ENCODE results near the gene DOP1B. TPM values are rescaled to one million over a fixed set of nuclear protein-coding genes. Genes with fewer than 3 reads are reported as not detected.
"Not testable (repeated sequence)": the region's sequence is repeated elsewhere in the genome, so short reads cannot be mapped to it uniquely, and the experiment has no call there.

The DOP1B gene, protein sequence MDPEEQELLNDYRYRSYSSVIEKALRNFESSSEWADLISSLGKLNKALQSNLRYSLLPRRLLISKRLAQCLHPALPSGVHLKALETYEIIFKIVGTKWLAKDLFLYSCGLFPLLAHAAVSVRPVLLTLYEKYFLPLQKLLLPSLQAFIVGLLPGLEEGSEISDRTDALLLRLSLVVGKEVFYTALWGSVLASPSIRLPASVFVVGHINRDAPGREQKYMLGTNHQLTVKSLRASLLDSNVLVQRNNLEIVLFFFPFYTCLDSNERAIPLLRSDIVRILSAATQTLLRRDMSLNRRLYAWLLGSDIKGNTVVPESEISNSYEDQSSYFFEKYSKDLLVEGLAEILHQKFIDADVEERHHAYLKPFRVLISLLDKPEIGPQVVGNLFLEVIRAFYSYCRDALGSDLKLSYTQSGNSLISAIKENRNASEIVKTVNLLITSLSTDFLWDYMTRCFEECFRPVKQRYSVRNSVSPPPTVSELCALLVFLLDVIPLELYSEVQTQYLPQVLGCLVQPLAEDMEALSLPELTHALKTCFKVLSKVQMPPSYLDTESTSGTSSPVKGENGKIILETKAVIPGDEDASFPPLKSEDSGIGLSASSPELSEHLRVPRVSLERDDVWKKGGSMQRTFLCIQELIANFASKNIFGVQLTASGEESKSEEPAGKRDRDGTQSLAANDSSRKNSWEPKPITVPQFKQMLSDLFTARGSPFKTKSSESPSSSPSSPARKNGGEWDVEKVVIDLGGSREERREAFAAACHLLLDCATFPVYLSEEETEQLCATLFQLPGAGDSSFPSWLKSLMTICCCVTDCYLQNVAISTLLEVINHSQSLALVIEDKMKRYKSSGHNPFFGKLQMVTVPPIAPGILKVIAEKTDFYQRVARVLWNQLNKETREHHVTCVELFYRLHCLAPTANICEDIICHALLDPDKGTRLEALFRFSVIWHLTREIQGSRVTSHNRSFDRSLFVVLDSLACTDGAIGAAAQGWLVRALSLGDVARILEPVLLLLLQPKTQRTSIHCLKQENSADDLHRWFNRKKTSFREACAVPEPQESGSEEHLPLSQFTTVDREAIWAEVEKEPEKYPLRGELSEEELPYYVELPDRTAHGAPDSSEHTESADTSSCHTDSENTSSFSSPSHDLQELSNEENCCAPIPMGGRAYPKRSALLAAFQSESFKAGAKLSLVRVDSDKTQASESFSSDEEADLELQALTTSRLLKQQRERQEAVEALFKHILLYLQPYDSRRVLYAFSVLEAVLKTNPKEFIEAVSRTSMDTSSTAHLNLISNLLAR (N-terminal part only)
- total RNA-seq (2014; rRNA removed; shearing (Covaris generic)), result 6.7 and 7.4 TPM in 2 replicates
- polyA plus RNA-seq (2014; cell fraction: nucleus; rRNA removed), result 2.5 and 2.7 TPM in 2 replicates

DNA sequence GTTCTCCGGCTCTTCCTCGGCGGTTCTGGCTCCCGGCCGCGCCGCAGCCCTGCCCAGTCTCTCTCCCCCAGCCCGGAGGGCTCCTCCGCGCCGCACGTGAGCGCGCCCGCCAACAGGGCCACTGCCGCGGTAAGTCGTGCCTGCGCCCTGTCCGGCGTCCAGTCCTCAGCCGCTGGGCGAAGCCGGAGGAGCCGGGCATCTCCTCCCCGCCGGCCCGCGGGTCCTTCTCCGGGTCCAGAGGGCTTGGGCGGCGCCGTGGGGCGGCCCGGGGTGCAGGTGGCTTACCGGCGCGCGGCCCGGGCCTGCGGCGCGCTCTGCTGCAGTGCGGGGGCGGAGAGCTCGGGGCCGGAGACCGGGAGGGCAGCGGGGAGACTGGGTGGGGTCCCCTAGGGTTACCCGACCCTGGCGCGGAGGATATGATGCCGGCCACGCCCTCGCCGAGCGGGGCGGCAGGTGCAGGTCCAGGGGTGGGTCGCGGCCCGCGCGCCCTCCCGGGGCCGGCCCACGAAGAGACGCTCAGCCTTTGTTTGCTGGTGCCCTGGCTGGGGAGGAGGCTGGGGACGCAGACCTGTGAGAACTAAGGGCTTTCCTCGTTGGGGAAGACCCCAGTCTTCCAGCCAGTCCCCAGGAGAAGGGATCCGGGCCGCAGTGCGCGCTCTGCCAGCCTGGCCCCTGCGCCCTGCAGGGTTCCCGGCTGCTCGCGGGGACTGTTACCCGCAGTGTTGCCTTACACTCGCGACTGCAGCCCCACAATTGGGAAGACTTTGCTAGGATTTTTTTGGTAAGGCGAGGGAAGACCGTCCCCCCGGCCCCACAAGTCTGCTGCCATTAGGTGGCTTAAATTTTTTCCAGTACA, at the start of gene DOP1B:
Gene DOP1B, plus strand, starts transcription at position 10 of the 856 bp plus-strand sequence. CDS start 7,910 bp downstream, outside the sequence.
- no peak for DNase-seq (ENCODE audit: extremely low read depth, low read depth)

GRCh38 chr21:36109868-36110267, 46.8 kb upstream of the DOP1B start:
- DNase-seq (ENCODE audit: extremely low read depth, low read depth), result no peak

DNA sequence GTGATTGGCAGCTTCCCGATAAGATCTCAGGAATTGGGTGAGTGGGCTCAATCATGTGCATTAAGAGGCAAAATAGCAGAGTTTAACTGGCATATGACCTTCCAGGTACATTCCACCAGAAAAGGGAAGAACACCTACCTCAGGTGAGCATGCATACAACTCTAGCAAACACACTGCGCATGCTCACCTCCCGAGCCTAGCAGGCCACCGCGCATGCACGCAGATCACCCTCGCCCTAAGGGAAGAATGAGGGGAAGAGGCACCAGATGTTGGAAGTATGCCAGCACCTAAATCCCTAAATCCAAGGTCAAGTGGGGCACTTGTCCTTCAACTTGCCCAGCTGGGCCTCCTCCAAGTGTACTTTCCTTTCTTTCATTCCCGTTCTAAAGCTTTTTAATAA, 45.4 kb upstream of the DOP1B start:
- no peak for DNase-seq (ENCODE audit: extremely low read depth, low read depth)

DNA sequence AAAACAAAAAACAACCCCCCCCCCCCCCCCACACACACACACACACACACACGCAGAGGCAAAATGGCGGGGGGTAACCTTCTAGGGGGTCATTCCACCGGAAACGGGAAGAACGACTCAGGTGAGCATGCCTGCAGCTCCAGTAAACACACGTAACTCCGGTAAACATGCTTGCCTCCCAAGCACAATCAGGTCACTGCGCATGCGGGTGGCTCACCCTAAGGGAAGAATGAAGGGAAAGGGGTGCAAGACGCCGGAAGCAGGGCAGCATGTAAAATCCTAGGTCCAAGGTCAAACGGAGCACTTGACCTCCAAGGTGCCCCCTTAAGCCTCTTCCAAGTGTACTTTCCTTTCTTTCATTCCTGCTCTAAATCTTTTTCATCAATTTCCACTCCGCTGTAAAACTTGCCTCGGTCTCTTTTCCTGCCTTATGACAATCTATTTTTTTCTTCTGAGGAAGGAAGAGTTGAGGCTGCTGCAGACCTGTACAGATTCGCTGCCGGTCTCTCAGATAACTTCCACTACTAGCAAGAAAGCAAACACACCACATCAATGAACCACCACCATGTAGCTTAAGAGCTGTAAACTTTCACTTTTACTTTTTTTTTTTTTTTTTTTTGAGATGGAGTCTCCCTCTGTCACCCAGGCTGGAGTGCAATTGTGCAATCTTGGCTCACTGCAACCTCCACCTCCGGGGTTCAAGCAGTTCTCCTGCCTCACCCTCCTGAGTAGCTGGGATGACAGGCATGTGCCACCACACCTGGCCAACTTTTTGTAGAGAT, 42.8 kb upstream of the DOP1B start:
- DNase-seq (ENCODE audit: extremely low read depth, low read depth), result no peak

DNA sequence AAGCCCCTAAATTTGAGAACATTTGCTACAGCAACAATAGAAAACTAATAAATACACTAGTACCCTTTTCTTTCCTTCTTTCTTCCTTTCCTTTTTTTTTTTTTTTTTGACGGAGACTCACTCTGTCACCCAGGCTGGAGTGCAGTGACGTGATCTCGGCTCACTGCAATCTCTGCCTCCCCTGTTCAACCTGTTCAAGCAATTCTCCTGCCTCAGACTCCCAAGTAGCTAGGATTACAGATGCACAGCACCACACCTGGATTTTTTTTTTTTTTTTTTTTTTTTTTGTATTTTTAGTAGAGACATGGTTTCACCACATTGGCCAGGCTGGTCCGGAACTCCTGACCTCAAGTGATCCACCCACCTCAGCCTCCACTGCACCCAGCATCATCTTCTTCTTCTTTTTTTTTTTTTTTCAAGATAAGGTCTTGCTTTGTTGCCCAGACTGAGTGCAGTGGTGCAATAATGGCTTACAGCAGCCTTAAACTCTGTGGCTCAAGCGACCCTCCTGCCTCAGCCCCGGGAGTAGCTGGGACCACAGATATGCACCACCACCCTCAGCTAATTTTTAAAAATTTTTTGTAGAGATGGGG, 41.4 kb upstream of the DOP1B start:
- no peak for DNase-seq (ENCODE audit: extremely low read depth, low read depth)

DNA sequence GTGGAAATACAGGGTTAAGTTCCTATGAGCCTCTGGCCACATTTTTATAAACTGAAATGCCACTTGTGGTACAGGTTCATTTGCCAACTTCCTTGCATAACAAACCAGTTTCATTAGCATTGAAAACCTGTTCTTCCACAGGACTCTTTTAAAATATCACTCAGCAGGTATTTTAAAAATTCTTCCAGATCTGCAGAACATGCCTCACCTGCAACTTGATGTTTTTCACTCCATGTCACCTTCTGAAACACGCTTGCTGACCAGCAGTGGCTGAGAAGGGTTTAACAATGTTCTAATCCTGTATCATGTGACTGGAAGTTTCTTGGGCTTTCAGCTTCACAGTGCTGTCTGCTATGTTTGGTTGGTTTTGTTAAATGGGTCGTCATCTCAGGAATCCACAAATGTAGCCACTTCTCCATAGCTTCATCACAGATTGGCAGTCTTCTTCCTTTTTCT, 39.3 kb upstream of the DOP1B start:
- DNase-seq (ENCODE audit: extremely low read depth, low read depth), result no peak

GRCh38 chr21:36120304-36120888, 36.2 kb upstream of the DOP1B start:
- no peak for DNase-seq (ENCODE audit: extremely low read depth, low read depth)

- DNase-seq (ENCODE audit: extremely low read depth, low read depth), result no peak
These were observed 33.6 kb upstream of the DOP1B start for GRCh38 chr21:36122977-36123376.

DNA sequence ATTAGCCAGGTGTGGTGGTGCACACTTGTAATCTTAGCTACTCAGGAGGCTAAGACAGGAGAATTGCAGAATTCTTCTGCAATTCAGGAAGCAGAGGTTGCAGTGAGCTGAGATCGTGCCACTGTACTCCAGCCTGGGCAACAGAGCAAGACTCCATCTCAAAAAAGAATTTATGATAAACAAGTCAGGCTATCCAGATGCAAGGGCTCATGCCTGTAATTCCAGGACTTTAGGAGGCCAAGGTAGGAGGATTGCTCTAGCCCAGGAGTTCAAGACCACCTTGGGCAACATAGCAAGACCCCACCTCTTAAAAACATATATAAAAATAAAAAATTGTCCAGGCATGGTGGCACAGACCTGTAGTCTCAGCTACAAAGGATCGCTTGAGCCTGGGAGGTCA, 32.2 kb upstream of the DOP1B start:
- no peak for DNase-seq (ENCODE audit: extremely low read depth, low read depth)

- no peak for DNase-seq (ENCODE audit: extremely low read depth, low read depth)
These were observed 31.0 kb upstream of the DOP1B start for GRCh38 chr21:36125512-36126207.

- DNase-seq (ENCODE audit: extremely low read depth, low read depth), result no peak
These were observed 30.4 kb upstream of the DOP1B start for GRCh38 chr21:36126208-36126565.

GRCh38 chr21:36126621-36127110, 30.0 kb upstream of the DOP1B start:
- no peak for DNase-seq (ENCODE audit: extremely low read depth, low read depth)

DNA sequence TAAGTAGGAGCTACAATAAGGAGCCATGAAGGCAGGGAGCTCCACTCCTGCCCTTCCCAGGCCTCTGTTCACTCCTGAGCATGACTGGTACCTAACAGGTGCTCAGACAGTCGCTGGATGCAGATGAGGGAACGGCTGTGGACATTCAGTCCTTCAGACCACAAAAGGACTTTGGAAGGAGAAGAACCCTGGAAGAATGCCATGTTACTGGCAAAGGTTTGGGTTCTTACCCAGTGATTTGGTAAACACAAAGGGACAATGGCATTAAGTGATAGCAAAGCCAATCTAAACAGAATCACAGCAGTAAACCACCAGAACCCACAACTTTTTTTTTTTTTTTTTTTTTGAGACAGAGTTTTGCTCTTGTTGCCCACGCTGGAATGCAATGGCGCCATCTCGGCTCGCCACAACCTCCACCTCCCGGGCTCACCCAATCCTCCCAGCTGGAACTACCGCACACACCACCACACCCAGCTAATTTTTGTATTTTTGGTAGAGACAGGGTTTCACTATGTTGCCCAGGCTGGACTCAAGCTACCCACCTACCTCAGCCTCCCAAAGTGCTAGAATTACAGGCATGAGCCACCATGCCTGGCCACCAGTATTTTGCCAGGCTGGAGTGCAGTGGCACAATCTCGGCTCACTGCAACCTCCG, 29.2 kb upstream of the DOP1B start:
- DNase-seq (ENCODE audit: extremely low read depth, low read depth), result no peak

DNA sequence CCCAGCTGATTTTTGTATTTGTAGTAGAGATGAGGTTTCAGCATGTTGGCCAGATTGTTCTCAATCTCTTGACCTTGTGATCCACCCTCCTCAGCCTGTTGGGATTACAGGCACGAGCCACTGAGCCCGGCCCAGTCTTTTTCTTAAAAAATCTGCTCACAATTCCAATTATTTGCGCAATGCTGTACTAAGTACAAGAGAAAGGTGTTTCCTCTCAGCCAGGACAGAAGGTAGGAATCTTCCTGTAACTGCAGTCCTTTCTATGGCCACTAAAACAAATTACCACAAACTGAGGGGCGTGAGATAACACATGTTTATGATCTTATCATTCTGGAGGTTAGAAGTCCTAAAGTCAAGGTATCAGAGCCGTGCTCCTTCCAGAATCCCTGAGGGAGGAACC, 28.6 kb upstream of the DOP1B start:
- no peak for DNase-seq (ENCODE audit: extremely low read depth, low read depth)

DNA sequence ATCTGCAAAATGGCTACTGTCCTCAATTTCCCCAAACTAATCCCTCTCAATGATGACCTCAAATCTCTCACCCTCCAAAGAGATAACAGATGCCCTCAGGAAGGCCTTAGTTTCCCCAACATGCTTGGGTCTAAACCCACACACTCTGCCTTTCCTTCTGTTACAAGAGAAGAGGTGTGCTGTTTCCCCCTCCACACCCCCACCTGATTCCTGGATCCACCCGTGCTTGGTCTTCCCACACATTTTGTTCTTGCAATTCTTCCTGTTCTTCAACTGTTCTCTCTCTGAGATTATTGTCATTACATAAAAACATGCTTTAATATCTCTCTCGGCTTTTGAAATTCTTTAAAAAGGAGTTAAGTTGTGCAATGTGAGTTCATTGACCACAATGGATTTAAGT, 27.4 kb upstream of the DOP1B start:
- DNase-seq (ENCODE audit: extremely low read depth, low read depth), result no peak

GRCh38 chr21:36130414-36130762, 26.2 kb upstream of the DOP1B start:
- DNase-seq (ENCODE audit: extremely low read depth, low read depth), result not testable (repeated sequence)

DNA sequence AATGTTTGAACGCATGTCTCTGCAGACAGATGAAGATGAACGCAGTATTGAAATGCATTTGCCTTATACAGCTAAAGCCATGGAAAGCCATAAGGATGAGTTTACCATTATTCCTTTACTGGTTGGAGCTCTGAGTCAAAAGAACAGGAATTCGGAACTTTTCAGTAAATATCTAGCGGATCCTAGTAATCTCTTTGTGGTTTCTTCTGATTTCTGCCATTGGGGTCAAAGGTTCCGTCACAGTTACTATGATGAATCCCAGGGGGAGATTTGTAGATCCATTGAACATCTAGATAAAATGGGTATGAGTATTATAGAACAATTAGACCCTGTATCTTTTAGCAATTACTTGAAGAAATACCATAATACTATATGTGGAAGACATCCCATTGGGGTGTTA, 25.8 kb upstream of the DOP1B start:
- not testable (repeated sequence) for DNase-seq (ENCODE audit: extremely low read depth, low read depth)
